Measurements from ENCODE around the gene PRRG3. TPM values are rescaled to one million over a fixed set of nuclear protein-coding genes. Genes with fewer than 3 reads are reported as not detected.

PRRG3 gene
- total RNA-seq, 2 donors from 2014 or later: not detected

DNA sequence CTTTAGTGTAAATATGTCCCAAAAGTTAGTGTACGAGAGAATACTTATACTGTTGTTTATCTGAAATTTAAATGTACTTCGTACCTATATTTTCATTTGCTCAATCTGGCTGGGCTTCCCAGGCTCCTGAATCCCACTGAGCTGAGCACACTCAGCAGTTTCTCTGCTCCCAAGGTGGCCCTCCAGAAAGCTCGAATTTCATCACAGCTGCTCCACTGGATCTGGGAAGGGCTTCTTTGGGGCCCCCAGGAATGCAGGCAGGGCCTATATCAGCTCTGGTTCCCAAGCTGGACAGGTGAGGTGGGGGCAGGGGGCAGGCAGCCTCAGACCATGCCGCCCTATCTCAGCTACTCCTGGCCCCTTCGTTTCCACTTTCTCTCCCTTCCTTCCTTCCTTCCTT lies 19.1 kb downstream of the PRRG3 start:
- Mint-ChIP-seq H3K9me3 (no peaks in the 10 kb centered on the region), H3K27ac (no peak overlapping the region), H3K27me3 (peaks cover 10 to 19% of the 10 kb centered on the region in 2 donors), H3K36me3 (no peaks in the 10 kb centered on the region), H3K4me1 (ENCODE audit: low read depth in 2 of 2) (no peaks in the 10 kb centered on the region), H3K4me3 (no peak overlapping the region)
- DNase-seq (ENCODE audit: low spot score) (no peak), ATAC-seq (no peak)

DNA sequence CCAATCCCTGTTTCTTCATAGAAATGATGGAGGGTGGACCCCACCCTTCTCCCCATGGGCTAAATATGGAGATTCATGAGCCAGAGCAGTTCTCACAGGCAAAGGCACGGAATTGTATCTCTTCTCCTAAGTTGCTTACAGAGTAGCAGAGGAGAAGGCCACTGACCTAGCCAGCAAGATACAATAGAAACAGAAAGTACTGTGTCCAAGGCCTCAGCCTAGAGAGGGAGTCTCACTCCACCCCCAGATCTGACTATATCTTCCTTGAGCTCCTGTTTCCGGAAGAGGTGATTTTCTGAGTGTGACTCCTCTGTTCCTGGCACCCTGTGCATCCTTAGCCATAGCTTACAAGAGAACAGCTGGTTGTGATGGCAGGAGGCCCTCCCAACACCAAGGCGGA lies 20.5 kb downstream of the PRRG3 start, which contains the start of gene FATE1:
TSS of gene FATE1 (plus strand) at position 284 of the 400 bp plus-strand sequence. CDS start at position 369, 85 bp downstream.
- Mint-ChIP-seq H3K9me3 (no peaks in the 10 kb centered on the region), H3K36me3 (no peaks in the 10 kb centered on the region), H3K4me1 (ENCODE audit: low read depth in 2 of 2) (no peaks in the 10 kb centered on the region), H3K27me3 (peaks cover 10 to 19% of the 10 kb centered on the region in 2 donors), H3K4me3 (no peak within 1 kb of the TSS), H3K27ac (no peak within 1 kb of the TSS)
- no peak for DNase-seq (ENCODE audit: low spot score)
- ATAC-seq: no peak

- ATAC-seq (no peak), DNase-seq (ENCODE audit: low spot score) (no peak)
- Mint-ChIP-seq H3K36me3 (no peaks in the 10 kb centered on the region), H3K27me3 (peaks cover 0 to 18% of the 10 kb centered on the region in 2 donors), H3K4me3 (no peak overlapping the region), H3K4me1 (ENCODE audit: low read depth in 2 of 2) (no peaks in the 10 kb centered on the region), H3K9me3 (no peaks in the 10 kb centered on the region), H3K27ac (no peak overlapping the region)
Measured at GRCh38 chrX:151722241-151722846, 27.1 kb downstream of the PRRG3 start.

DNA sequence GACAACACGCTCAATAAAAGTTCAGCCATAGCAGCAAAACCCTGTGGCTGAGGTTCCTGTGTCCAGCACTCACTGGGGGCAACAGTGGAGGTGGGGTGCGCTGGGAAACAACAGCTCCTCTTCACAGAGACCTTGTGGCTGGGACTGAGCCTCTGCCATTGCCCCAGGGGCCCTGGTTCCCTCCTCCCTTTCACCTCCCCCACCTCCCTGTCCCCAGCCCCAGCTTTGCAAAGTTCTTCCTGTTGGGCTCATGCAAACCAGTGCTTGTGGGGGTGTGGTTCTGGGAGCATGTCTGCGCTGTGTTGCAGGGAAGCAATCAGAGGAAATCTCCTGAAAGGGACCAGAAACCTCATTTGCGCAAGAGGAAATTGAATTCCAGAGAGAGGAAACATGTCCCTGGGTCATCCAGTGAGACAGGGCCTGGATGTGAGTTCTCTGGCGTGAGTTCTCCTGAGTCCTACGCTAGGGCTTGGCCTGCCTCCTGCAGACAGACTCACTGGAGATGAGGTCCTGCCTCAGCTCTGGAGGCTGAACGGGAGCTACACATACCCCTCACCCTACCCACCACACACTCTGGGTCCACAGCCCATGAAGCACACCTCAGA lies 28.0 kb downstream of the PRRG3 start:
- no peaks in the 10 kb centered on the region for H3K36me3 Mint-ChIP-seq
- no peak overlapping the region for H3K4me3 Mint-ChIP-seq
- ATAC-seq (no peak), DNase-seq (ENCODE audit: low spot score) (no peak)
- no peaks in the 10 kb centered on the region for H3K9me3 Mint-ChIP-seq
- H3K4me1 Mint-ChIP-seq (ENCODE audit: low read depth in 2 of 2): no peaks in the 10 kb centered on the region
- peaks cover 0 to 11% of the 10 kb centered on the region in 2 donors for H3K27me3 Mint-ChIP-seq
- no peak overlapping the region for H3K27ac Mint-ChIP-seq

- ATAC-seq: no peak
- no peaks in the 10 kb centered on the region for H3K4me1 Mint-ChIP-seq (ENCODE audit: low read depth in 2 of 2)
Measured at GRCh38 chrX:151724563-151725337, 29.5 kb downstream of the PRRG3 start.

DNA sequence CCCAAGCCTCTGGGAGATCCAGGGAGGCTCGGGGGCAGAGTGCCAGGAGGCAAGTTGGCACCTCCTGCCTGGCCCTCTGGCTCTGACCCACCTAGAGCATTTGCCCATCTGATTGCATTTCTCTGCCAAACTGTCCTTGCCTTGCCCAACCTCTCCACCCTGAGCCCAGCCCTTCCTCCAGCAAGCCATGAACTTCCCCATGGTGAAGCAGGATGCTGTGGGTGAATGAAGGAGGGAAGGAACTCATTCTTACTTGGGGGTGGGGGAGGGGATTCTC lies 30.0 kb downstream of the PRRG3 start:
- DNase-seq (ENCODE audit: low spot score) (no peak), ATAC-seq (no peak)
- Mint-ChIP-seq H3K27ac (no peak overlapping the region), H3K4me1 (ENCODE audit: low read depth in 2 of 2) (no peaks in the 10 kb centered on the region), H3K9me3 (no peaks in the 10 kb centered on the region), H3K27me3 (peaks cover 0 to 10% of the 10 kb centered on the region in 2 donors), H3K36me3 (no peaks in the 10 kb centered on the region), H3K4me3 (no peak overlapping the region)

More at GRCh38 chrX:151724563-151725337, 29.5 kb downstream of the PRRG3 start:
- Mint-ChIP-seq H3K27ac (no peak overlapping the region), H3K27me3 (peaks cover 0 to 10% of the 10 kb centered on the region in 2 donors), H3K9me3 (no peaks in the 10 kb centered on the region), H3K4me3 (no peak overlapping the region), H3K36me3 (no peaks in the 10 kb centered on the region)
- DNase-seq (ENCODE audit: low spot score): no peak

- Mint-ChIP-seq H3K9me3 (no peaks in the 10 kb centered on the region), H3K27ac (no peak overlapping the region), H3K4me1 (ENCODE audit: low read depth in 2 of 2) (no peaks in the 10 kb centered on the region), H3K4me3 (no peak overlapping the region), H3K27me3 (peaks cover 0 to 10% of the 10 kb centered on the region in 2 donors), H3K36me3 (no peaks in the 10 kb centered on the region)
- no peak for DNase-seq (ENCODE audit: low spot score)
- ATAC-seq: no peak
Measured at GRCh38 chrX:151726751-151727150, 31.5 kb downstream of the PRRG3 start.

DNA sequence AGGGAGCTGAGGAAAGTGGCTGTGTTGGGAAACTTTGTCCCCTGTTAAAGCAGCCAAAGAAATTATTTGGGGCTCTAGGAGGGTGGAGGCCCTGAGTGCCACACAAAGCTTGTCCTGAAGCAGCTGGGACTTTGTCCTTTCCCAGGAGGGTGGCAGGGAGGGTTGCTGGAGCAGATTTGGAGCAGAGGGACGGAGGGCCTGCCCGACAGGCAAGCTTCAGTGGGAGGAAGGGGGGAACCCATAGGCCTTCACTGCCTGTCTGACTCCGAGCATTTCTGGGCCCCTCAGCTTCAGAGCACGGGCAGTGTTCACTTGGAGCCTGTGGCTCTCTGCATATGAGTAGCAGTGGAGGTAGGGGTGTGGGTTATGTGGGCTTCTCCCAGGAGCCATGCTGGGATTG lies 32.1 kb downstream of the PRRG3 start:
- H3K27me3 Mint-ChIP-seq: peaks cover 0 to 14% of the 10 kb centered on the region in 2 donors
- DNase-seq (ENCODE audit: low spot score) (no peak), ATAC-seq (no peak)
- no peak overlapping the region for H3K4me3 Mint-ChIP-seq
- no peaks in the 10 kb centered on the region for H3K36me3 Mint-ChIP-seq
- H3K9me3 Mint-ChIP-seq: no peaks in the 10 kb centered on the region
- no peak overlapping the region for H3K27ac Mint-ChIP-seq
- no peaks in the 10 kb centered on the region for H3K4me1 Mint-ChIP-seq (ENCODE audit: low read depth in 2 of 2)

- Mint-ChIP-seq H3K9me3 (no peaks in the 10 kb centered on the region), H3K27ac (no peak overlapping the region), H3K4me3 (no peak overlapping the region), H3K27me3 (peaks cover 6 to 14% of the 10 kb centered on the region in 2 donors), H3K36me3 (no peaks in the 10 kb centered on the region), H3K4me1 (ENCODE audit: low read depth in 2 of 2) (no peaks in the 10 kb centered on the region)
- DNase-seq (ENCODE audit: low spot score) (no peak), ATAC-seq (no peak)
Measured at GRCh38 chrX:151729056-151729725, 33.9 kb downstream of the PRRG3 start.

GRCh38 chrX:151734446-151734845 lies 39.2 kb downstream of the PRRG3 start, which contains the start of gene CNGA2:
TSS of gene CNGA2 (plus strand) at chrX:151734746. CDS start at chrX:151738484, 3,738 bp downstream.
- no peak within 1 kb of the TSS for H3K27ac Mint-ChIP-seq
- H3K9me3 Mint-ChIP-seq: no peaks in the 10 kb centered on the region
- H3K4me1 Mint-ChIP-seq (ENCODE audit: low read depth in 2 of 2): no peaks in the 10 kb centered on the region
- H3K36me3 Mint-ChIP-seq: no peaks in the 10 kb centered on the region
- ATAC-seq (no peak), DNase-seq (ENCODE audit: low spot score) (no peak)
- peaks cover 20 to 28% of the 10 kb centered on the region in 2 donors for H3K27me3 Mint-ChIP-seq
- no peak within 1 kb of the TSS for H3K4me3 Mint-ChIP-seq

DNA sequence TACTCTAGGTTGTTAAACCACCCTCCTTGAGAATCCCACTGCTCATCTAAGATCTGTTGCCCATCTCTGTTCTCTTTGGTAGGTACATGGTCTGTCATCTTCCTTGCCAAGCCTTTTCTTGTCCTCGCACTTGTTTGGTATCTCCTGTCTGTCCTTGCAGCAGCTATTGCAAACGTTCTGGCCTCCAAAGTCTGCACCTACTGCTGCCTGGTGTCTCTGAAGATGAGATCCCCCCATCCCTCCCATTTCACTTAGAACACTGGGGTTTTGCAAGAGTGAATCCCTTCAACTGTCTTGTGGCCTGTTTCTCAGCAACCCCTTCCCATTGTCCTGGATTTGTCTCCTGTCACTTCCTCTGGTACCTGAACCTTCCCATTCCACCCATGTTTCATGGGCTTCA lies 40.0 kb downstream of the PRRG3 start:
- DNase-seq (ENCODE audit: low spot score): no peak
- Mint-ChIP-seq H3K9me3 (no peaks in the 10 kb centered on the region), H3K27me3 (peaks cover 20 to 32% of the 10 kb centered on the region in 2 donors), H3K4me3 (no peak overlapping the region), H3K36me3 (no peaks in the 10 kb centered on the region), H3K4me1 (ENCODE audit: low read depth in 2 of 2) (no peaks in the 10 kb centered on the region), H3K27ac (no peak overlapping the region)
- no peak for ATAC-seq

DNA sequence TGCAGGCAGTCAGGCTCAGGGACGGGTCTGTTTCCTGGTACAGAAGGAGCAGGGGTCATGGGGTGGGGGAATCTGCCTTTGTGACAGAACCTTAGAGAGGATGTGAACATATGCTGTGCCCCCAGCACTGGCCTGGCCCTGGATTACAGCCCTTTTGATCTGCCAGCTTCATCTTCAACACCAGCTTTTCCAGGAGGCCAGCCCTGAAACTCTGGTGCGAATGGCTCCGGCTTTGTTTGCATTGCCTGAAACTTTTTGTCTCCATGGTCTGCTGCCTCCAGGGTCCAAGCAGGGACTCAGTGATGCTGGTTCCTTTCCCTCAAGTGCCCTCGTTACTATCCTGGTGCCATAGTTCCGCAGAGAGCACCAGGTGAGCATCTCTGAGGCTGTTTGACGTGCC lies 41.4 kb downstream of the PRRG3 start:
- no peaks in the 10 kb centered on the region for H3K36me3 Mint-ChIP-seq
- ATAC-seq (no peak), DNase-seq (ENCODE audit: low spot score) (no peak)
- no peaks in the 10 kb centered on the region for H3K9me3 Mint-ChIP-seq
- H3K4me3 Mint-ChIP-seq: no peak overlapping the region
- H3K27me3 Mint-ChIP-seq: peaks cover 20 to 36% of the 10 kb centered on the region in 2 donors
- H3K27ac Mint-ChIP-seq: no peak overlapping the region
- no peaks in the 10 kb centered on the region for H3K4me1 Mint-ChIP-seq (ENCODE audit: low read depth in 2 of 2)

- DNase-seq (ENCODE audit: low spot score): no peak
- no peaks in the 10 kb centered on the region for H3K36me3 Mint-ChIP-seq
- no peaks in the 10 kb centered on the region for H3K9me3 Mint-ChIP-seq
- peaks cover 20 to 32% of the 10 kb centered on the region in 2 donors for H3K27me3 Mint-ChIP-seq
- H3K4me1 Mint-ChIP-seq (ENCODE audit: low read depth in 2 of 2): no peaks in the 10 kb centered on the region
- no peak for ATAC-seq
- no peak overlapping the region for H3K4me3 Mint-ChIP-seq
- H3K27ac Mint-ChIP-seq: no peak overlapping the region
Measured at GRCh38 chrX:151737494-151737893, 42.2 kb downstream of the PRRG3 start.

DNA sequence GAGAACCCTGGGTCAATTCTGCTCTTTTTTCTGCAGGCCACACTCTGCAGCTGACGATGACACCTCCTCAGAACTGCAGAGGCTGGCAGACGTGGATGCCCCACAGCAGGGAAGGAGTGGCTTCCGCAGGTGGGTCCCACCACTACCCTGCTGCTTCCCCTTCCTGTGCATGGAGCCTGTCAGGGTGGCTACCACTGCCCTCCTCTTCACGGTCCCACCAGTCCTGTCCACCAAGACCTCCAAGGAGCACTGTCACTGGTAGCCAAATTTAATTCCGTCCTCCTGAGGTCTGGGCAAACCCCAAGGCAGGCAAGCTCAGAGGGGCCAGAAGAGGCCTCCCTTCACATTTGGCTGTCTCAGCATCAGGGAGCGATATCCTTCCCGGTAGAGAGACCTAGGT lies 43.5 kb downstream of the PRRG3 start:
- Mint-ChIP-seq H3K4me3 (no peak overlapping the region), H3K4me1 (ENCODE audit: low read depth in 2 of 2) (no peaks in the 10 kb centered on the region), H3K27me3 (peaks cover 18 to 30% of the 10 kb centered on the region in 2 donors), H3K9me3 (no peaks in the 10 kb centered on the region), H3K36me3 (no peaks in the 10 kb centered on the region), H3K27ac (no peak overlapping the region)
- ATAC-seq: no peak
- no peak for DNase-seq (ENCODE audit: low spot score)

All from natural killer cell treated with Interleukin-12 subunit alpha and Interleukin-12 subunit beta and Interleukin-15 and Interleukin-18, amount 100 ng/mL, for 72 hours (primary cell).